Fibroblast of peridontal ligament (primary cell): ENCODE data around the gene CCSER1.
"Not testable (repeated sequence)": the region's sequence is repeated elsewhere in the genome, so short reads cannot be mapped to it uniquely, and the experiment has no call there.

Source experiments
- DNase-seq: peaks from one replicate; pipeline ENCODE4 v3.0.0-alpha.2; 2010; ENCODE audit errors: extremely low read depth

Gene CCSER1

GRCh38 chr4:90444904-90445303 is 317.7 kb downstream of the CCSER1 start:
- DNase-seq, result no peak

- no peak for DNase-seq
These were observed 318.2 kb downstream of the CCSER1 start for GRCh38 chr4:90445380-90445779.

DNA sequence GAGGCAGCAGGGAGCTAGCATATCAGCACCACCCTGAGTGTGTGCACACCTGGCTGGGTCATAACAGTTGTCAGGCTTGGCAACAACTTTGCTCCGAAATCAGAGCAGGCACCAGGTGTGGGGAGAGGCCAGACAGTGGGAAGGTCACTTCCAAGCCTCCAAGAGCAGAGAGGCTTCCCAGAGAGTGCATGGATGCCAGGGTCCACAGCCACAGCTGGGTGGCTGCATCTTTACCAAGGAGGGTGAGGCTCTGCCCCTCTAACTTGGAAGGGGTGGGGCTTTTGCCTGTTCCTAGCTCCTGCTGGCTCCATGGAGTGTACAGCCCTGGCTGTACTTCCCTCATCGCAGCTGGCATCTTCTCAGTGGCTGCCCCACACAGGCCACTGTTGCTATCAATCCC is 322.4 kb downstream of the CCSER1 start:
- DNase-seq, result no peak

- no peak for DNase-seq
These were observed 329.7 kb downstream of the CCSER1 start for GRCh38 chr4:90456891-90457290.

DNA sequence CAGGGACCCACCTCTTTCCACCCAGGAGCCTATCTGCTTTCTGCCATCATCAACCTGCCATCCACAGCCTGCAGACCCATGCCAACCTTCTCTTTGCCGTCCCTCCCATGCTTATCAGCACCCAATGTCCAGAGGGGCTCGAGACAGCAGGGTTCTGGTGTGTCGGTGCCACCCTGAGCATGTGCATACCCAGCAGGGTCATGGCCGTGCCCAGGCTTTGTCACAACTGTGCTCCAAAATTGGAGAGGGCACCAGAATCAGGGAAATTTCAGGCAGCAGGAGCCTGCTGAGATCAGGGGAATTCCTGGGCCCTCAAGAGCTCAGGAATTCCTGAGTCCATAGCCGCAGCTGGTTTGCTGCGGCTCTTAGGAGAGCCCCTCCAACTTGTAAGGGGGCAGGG is 330.6 kb downstream of the CCSER1 start:
- no peak for DNase-seq

GRCh38 chr4:90458576-90458975 is 331.4 kb downstream of the CCSER1 start:
- no peak for DNase-seq

DNA sequence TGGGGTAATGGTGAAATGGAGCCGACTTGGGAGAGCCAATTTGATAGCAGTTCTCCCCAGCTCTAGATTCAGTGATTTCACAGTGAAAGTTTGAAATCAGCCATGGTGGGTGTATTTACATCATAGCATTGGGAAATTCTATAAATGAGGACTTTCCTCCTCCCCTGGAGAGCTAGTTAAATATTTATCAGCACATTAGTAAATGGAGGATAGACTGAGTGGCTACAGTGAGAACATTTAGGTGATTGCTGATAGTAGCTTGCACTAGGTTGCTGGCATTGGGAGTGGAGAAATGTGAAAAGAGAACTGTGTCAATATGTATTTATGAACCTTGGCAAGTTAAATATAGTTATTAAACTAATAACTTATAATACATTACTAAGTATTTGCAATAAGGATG is 347.3 kb downstream of the CCSER1 start:
- no peak for DNase-seq

- DNase-seq, result no peak
These were observed 348.8 kb downstream of the CCSER1 start for GRCh38 chr4:90476019-90476418.

- no peak for DNase-seq
These were observed 349.4 kb downstream of the CCSER1 start for GRCh38 chr4:90476586-90476985.

DNA sequence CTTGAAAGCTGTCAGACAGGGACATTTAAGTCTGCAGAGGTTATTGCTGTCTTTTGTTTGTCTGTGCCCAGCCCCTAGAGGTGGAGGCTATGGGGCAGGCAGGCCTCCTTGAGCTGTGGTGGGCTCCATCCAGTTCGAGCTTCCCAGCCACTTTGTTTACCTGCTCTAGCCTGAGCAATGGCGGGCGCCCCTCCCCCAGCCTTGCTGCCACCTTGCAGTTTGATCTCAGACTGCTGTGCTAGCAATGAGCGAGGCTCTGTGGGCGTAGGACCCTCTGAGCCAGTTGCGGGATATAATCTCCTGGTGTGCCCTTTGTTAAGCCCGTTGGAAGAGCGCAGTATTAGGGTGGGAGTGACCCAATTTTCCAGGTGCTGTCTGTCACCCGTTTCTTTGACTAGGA is 357.7 kb downstream of the CCSER1 start:
- not testable (repeated sequence) for DNase-seq

- no peak for DNase-seq
These were observed 359.2 kb downstream of the CCSER1 start for GRCh38 chr4:90486346-90486745.

DNA sequence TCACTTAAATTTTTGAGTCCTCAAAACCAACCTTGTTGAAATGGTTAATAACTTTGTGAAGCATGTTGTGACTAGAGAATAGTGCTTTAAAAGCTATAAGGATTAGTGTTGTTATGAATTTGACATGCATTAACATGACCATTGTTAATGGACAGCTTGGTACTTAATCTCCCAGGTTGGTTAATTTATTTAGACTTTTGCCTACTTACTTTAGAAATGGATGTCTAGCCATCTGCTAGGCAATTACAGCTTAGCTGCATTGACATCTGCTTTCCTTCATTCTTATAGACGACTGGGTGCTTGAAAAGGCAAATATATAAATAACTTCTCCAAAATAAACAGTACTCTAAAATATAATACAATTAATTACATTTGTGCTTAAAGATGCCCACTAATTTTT is 368.0 kb downstream of the CCSER1 start:
- no peak for DNase-seq

GRCh38 chr4:90495936-90496335 is 368.7 kb downstream of the CCSER1 start:
- no peak for DNase-seq

- DNase-seq, result no peak
These were observed 371.0 kb downstream of the CCSER1 start for GRCh38 chr4:90498175-90498574.

- no peak for DNase-seq
These were observed 376.5 kb downstream of the CCSER1 start for GRCh38 chr4:90503677-90504076.

DNA sequence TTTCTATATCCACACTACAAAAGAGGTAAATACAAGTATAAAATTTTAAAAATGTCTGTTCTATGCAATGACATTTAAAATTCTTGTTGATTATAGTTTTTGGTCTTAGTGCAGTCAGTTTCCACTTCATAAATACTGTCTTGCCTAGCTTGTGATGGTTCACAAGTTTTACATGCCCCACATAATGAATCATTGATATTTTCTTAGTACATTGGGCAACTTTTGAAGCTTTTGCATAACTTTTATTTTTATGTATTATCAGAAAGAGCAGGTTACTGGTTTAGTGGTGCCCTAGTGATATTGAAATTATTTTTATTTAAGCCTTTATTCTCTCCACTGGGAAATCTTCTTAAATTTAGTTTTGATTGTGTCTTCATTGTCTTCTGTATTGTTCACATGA is 388.0 kb downstream of the CCSER1 start:
- DNase-seq, result no peak

DNA sequence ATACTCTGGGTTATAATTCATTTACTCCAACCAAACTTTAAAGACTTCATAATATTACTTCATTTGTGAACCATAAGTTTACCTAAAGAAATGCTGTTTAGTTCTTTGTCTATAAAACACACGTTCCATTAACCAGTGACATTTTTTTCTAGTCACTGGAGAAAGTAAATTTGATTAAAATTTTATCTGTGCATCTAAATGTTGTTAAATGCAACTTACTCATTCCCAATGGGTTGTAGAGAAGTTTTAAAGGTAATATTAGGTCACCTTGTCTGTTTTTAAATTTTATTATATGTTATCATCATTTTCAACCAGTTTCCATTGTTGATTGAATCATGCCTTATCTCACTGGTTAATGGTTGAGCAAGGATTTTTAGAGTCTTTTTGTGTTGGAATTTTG is 401.4 kb downstream of the CCSER1 start:
- DNase-seq, result no peak

GRCh38 chr4:90536408-90536807 is 409.2 kb downstream of the CCSER1 start:
- DNase-seq, result no peak

DNA sequence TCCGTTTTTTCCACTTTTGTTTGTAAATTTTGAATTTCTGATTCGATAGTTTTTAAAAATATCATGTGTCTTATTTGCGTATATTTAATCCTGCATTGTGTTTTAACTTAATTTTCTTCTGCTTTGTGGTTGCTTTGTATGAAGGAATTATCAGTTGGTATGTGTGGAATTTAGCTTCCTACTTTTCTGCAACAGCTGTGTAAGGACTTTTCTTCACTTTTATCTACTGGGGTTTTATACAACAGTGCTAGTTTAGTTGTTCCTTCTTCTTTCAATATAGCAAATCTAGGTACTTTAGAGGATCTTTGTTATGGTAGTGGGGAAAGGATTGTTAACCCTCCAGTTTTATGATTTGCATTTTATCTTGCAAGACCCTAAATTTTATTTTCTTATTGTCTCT is 410.3 kb downstream of the CCSER1 start:
- DNase-seq, result no peak

GRCh38 chr4:90540536-90540935 is 413.3 kb downstream of the CCSER1 start:
- no peak for DNase-seq

- DNase-seq, result no peak
These were observed 415.0 kb downstream of the CCSER1 start for GRCh38 chr4:90542216-90542615.

DNA sequence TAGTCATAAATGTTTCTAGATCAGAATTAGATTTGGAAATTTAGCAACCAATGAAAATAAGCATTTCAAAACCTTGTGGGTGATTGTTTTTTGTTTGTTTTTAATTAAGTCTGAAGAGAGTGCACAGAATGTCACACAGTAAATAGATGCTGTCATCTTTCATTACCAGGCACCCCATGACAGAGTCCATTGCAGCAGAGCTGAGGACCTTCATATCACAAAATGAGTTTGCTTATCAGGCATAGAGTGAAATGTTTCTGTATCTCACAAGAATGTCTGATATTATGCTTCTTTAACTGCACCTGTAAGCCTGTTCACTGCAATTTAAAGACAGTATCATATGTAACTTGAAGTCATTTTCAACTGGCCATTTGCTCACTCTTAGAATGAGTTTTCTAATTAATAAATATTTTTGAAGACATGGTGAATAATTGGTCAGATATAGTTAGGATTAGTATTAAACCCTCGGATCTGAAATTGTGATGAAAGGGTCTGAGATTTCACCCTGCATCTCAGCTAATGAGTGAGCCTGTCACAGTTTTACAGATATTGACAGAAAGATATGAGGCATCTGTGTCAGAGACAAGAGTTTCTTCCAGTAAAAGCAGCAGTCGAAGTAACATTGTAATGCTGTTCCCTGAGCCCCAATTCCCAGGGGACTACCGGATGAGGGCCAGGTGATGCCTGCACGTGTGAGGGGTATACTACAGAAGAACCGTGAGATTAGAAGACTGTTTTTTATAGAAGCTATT is 416.4 kb downstream of the CCSER1 start:
- DNase-seq, result no peak

DNA sequence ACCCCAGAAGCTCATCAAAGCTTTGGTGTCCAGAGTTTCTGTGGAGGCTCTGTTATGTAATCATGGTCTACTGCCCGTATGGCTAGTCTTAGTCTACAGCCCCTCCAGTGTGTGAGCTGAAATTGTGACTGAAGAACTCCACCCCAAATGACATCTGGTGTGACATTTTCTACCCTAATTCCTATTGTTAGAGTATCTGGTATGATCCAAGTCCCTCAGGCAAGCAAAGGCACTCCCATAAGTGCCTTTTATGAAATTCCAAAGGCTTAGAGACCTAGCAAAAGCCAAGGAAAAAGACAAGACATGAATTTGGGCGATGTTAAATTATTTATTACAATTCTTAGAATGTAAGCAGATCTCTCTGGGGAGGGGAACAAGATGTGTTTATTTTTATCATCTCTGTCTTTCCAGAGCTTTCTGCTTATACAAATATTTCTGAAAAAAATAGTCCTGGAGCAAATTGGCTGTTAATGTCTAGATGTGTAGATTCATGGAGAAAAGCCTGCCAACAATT is 417.4 kb downstream of the CCSER1 start:
- DNase-seq, result no peak

DNA sequence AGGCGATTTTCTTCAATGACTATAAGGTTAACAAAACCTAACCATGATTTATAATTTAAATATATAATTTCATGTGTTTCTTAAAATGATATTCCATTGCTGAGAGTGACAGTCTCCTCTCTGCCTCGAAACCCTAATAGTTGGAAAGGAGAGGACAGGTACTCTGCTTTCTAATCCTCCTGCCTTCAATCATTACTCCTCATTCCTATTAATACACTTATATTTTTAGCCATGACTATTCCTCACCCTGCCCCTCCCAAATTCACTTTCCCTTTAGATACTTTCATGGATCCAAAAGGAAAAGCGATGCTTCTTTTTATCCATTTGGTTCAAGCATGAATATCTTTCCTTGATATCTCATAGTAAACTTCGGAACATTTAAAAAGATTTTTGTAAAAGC is 418.2 kb downstream of the CCSER1 start:
- DNase-seq, result no peak
